Measurements from ENCODE around the gene FAM83B.

The FAM83B gene

DNA sequence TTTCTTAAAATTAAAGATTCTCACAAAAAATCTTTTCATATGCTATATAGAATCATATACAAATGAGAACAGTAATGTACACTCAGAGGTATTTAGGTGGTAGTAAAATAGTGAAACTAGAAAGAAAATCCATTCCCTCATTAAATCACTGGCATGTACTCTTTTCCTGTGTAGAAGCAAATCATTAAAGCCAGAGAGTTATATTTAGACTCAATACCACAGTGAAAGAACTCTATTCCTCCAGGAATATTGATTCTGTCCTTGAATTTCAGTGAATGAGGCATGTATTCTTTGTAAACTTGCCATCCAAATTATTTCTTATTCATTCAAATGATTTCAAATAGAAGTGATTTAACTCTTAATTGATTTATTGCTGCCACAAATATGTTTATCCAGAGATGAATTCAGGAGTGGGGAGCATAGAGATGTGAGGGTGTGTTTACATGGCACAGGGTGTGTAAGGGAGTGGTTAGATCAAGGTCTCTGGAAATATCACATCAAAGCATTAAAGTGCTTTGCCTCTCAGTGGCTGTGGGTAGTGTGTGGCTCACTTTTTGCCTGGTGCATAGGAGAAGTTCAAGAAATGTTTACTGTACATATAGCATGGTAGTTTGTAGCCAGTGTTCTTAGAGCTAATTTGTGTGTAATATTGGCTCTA, 141.2 kb downstream of the FAM83B start:
- no peak for DNase-seq

DNA sequence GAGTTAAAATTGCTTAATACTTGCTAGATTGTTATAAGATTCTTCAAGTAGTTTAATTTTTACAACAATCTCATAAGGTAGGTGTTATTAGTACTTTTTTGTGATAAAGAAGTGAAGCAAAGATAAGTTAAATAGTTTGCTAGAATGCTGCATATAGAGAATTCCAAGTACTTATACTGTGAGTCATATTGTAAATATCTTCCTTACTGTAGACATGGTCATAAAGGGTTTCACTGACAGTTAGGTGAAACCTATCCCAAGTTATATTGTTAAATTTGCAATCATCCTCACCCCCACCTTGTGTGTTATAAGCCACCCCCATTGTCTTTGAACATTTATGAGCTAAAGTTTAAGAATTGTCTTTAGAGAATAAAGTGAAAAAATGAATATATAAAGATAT, 142.0 kb downstream of the FAM83B start:
- DNase-seq, result no peak

- no peak for DNase-seq
Observed at GRCh38 chr6:54990001-54990400, 143.4 kb downstream of the FAM83B start.
